MM.1S (cell line): ENCODE results near the gene MAGI1.

Source experiments
- DNase-seq: peaks from one replicate; pipeline ENCODE4 v3.0.0-alpha.2; 2015
- H2AFZ ChIP-seq: fragments of 300-600 bp; sonication (generic); 2 replicates; pipeline ENCODE4 v1.6.0; 2016; ENCODE audit warnings: antibody characterized with exemption, low read length
- H3F3A ChIP-seq: fragments of 300-600 bp; sonication (generic); 2 replicates; pipeline ENCODE4 v1.6.1; 2016; ENCODE audit warnings: mild to moderate bottlenecking, antibody characterized with exemption, low read length, moderate library complexity, mixed read lengths; ENCODE audit not compliant: insufficient read depth
- H3K27ac ChIP-seq: fragments of 300-600 bp; sonication (generic); 2 replicates; pipeline ENCODE4 v1.5.1; 2016; ENCODE audit warnings: mild to moderate bottlenecking, low read length
- H3K27me3 ChIP-seq: fragments of 300-600 bp; sonication (generic); replicated peaks from 2 replicates; pipeline ENCODE4 v1.6.0; 2016; ENCODE audit warnings: low read length; ENCODE audit not compliant: insufficient read depth
- H3K36me3 ChIP-seq: fragments of 300-600 bp; sonication (generic); replicated peaks from 2 replicates; pipeline ENCODE4 v1.6.1; 2016; ENCODE audit warnings: mild to moderate bottlenecking, low read length, mixed read lengths; ENCODE audit not compliant: insufficient read depth
- H3K4me1 ChIP-seq: fragments of 300-600 bp; sonication (generic); 2 replicates; pipeline ENCODE4 v1.6.1; 2016; ENCODE audit warnings: low read length, mixed read lengths
- H3K4me2 ChIP-seq: fragments of 300-600 bp; sonication (generic); 2 replicates; pipeline ENCODE4 v1.6.0; 2016; ENCODE audit warnings: low read depth, low read length
- H3K4me3 ChIP-seq: fragments of 300-600 bp; sonication (generic); 2 replicates; pipeline ENCODE4 v1.5.1; 2016; ENCODE audit warnings: low read length, mixed read lengths
- H3K79me2 ChIP-seq: fragments of 300-600 bp; sonication (generic); 2 replicates; pipeline ENCODE4 v1.6.1; 2016; ENCODE audit warnings: mixed run types, low read length, mixed read lengths
- H3K9ac ChIP-seq: fragments of 300-600 bp; sonication (generic); 2 replicates; pipeline ENCODE4 v1.6.1; 2016; ENCODE audit warnings: low read length, mixed read lengths
- H3K9me2 ChIP-seq: fragments of 300-600 bp; sonication (generic); replicated peaks from 2 replicates; pipeline ENCODE4 v1.6.1; 2016; ENCODE audit warnings: mild to moderate bottlenecking, low read length, mixed read lengths; ENCODE audit not compliant: insufficient read depth
- H3K9me3 ChIP-seq: fragments of 300-600 bp; sonication (generic); replicated peaks from 2 replicates; pipeline ENCODE4 v1.6.1; 2016; ENCODE audit warnings: mild to moderate bottlenecking, low read length, mixed read lengths; ENCODE audit not compliant: insufficient read depth
- H4K20me1 ChIP-seq: fragments of 300-600 bp; sonication (generic); 2 replicates; pipeline ENCODE4 v1.6.1; 2016; ENCODE audit warnings: mild to moderate bottlenecking, low read length, moderate library complexity, mixed read lengths; ENCODE audit not compliant: insufficient read depth
- EZH2 ChIP-seq: fragments of 300-600 bp; sonication (generic); optimal IDR thresholded peaks from 2 replicates; pipeline ENCODE3; 2017; ENCODE audit warnings: low read depth, mild to moderate bottlenecking, antibody characterized with exemption, low read length, mixed read lengths
- EZH2phosphoT487 ChIP-seq: fragments of 300-600 bp; sonication (generic); IDR thresholded peaks from 2 replicates; pipeline ENCODE4 v1.6.1; 2018; ENCODE audit warnings: antibody characterized with exemption, low read length
- TF ChIP-seq, protein P1 (sequence below): fragments of 300-600 bp; sonication (generic); IDR thresholded peaks from 2 replicates; pipeline ENCODE4 v1.5.1; 2016; ENCODE audit warnings: antibody characterized with exemption, low read length, mixed read lengths

Gene MAGI1

DNA sequence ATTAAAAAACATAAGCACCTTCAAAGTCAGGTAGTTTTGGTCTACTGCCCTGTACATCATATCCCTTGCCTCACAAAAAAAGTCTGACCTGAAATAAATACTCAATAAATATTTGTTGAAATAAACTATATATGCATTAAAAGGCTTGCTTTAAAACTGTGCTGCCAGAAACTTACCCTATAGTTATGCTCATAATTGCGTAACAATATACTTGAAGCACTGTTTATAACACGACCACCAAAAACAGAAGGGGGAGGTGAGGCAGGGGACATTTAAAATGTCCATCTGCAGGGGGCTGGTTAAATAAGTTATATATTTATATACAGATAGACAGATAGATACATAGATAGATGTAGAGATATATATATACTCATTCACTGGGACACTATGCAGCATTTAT is 549.5 kb downstream of the MAGI1 start:
- Histone ChIP-seq H3K9me3 (no peaks in the 10 kb centered on the region), H4K20me1 (no peaks in the 10 kb centered on the region), H3K79me2 (no peaks in the 10 kb centered on the region), H2AFZ (no peak overlapping the region), H3K9ac (no peak overlapping the region), H3F3A (no peaks in the 10 kb centered on the region), H3K4me3 (no peak overlapping the region), H3K4me1 (no peaks in the 10 kb centered on the region), H3K4me2 (no peak overlapping the region), H3K36me3 (no peaks in the 10 kb centered on the region), H3K27ac (no peak overlapping the region), H3K27me3 (no peaks in the 10 kb centered on the region), H3K9me2 (no peaks in the 10 kb centered on the region)
- TF ChIP-seq EZH2 (no peak), EZH2phosphoT487 (no peak)
- TF ChIP-seq, protein P1, sequence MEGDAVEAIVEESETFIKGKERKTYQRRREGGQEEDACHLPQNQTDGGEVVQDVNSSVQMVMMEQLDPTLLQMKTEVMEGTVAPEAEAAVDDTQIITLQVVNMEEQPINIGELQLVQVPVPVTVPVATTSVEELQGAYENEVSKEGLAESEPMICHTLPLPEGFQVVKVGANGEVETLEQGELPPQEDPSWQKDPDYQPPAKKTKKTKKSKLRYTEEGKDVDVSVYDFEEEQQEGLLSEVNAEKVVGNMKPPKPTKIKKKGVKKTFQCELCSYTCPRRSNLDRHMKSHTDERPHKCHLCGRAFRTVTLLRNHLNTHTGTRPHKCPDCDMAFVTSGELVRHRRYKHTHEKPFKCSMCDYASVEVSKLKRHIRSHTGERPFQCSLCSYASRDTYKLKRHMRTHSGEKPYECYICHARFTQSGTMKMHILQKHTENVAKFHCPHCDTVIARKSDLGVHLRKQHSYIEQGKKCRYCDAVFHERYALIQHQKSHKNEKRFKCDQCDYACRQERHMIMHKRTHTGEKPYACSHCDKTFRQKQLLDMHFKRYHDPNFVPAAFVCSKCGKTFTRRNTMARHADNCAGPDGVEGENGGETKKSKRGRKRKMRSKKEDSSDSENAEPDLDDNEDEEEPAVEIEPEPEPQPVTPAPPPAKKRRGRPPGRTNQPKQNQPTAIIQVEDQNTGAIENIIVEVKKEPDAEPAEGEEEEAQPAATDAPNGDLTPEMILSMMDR = no peak
- no peak for DNase-seq

DNA sequence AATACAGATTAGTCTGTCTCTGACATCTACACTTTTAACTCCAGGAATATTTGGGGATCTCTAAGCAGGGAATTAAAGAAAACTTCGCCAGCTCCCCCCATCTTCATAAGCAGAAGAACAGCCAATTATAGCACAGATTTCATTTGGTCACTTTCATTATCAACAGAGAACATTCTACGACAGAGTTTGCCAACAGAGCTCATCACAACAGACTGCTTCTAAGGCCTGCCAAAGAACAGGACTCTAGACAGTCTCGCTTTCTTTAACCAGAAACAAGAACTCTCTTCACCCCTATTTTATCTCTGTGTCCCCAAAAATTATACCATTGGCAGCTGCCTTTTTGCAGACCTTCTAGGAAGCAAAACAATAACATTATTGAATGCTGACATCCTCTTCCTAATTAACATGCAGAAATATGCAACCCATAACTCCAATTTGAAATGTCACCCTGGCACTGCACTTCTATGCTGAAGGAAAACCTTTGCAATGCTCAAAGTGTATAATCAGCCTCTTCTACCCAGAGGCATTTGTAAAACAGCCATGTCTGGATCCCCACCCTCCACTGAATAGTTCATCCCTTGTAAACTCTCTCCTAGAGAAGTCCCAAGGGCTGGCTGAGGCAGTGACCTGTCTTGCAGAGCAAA is 552.8 kb downstream of the MAGI1 start:
- no peaks in the 10 kb centered on the region for H3F3A ChIP-seq
- H3K4me1 ChIP-seq = no peaks in the 10 kb centered on the region
- no peak overlapping the region for H3K4me3 ChIP-seq
- H3K27me3 ChIP-seq = no peaks in the 10 kb centered on the region
- H3K79me2 ChIP-seq = no peaks in the 10 kb centered on the region
- H3K27ac ChIP-seq = no peak overlapping the region
- H3K9me3 ChIP-seq = no peaks in the 10 kb centered on the region
- no peaks in the 10 kb centered on the region for H3K9me2 ChIP-seq
- no peak for DNase-seq
- no peaks in the 10 kb centered on the region for H4K20me1 ChIP-seq
- no peak overlapping the region for H2AFZ ChIP-seq
- TF ChIP-seq, protein P1 = no peak
- TF ChIP-seq EZH2 (no peak), EZH2phosphoT487 (no peak)
- H3K4me2 ChIP-seq = no peak overlapping the region
- no peak overlapping the region for H3K9ac ChIP-seq
- no peaks in the 10 kb centered on the region for H3K36me3 ChIP-seq

DNA sequence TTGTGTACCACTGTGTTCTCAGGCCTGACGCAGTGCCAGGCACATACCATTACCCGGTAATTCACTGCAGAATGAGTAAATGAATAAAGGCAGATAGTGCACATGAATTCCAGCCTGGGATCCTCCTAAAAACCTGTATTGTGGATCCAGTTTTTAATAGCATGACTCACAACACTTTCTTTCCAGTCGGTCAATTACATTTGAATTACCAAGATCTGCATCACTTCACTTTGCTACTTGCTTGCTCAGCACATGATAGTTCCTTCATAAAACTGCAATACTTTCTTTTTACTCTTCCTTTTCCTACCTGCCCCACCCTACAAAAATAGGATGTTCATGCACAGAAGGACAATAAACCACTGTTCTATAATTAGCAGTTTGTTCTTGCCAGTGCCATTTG is 553.8 kb downstream of the MAGI1 start:
- Histone ChIP-seq H3K27ac (no peak overlapping the region), H3K9me3 (no peaks in the 10 kb centered on the region), H3K27me3 (no peaks in the 10 kb centered on the region), H3F3A (no peaks in the 10 kb centered on the region), H3K4me2 (no peak overlapping the region), H2AFZ (no peak overlapping the region), H3K9me2 (no peaks in the 10 kb centered on the region), H4K20me1 (no peaks in the 10 kb centered on the region), H3K4me3 (no peak overlapping the region), H3K79me2 (no peaks in the 10 kb centered on the region), H3K4me1 (no peaks in the 10 kb centered on the region), H3K9ac (no peak overlapping the region), H3K36me3 (no peaks in the 10 kb centered on the region)
- no peak for DNase-seq
- TF ChIP-seq EZH2 (no peak), EZH2phosphoT487 (no peak)
- TF ChIP-seq, protein P1 = no peak
